MM.1S (cell line): ENCODE measurements around the gene TCF23.
"Not testable (repeated sequence)": the region's sequence is repeated elsewhere in the genome, so short reads cannot be mapped to it uniquely, and the experiment has no call there.

Experiments used
- DNase-seq: peaks from one replicate; pipeline ENCODE4 v3.0.0-alpha.2; 2015
- H2AFZ ChIP-seq: fragments of 300-600 bp; sonication (generic); 2 replicates; pipeline ENCODE4 v1.6.0; 2016; ENCODE audit warnings: antibody characterized with exemption, low read length
- H3F3A ChIP-seq: fragments of 300-600 bp; sonication (generic); 2 replicates; pipeline ENCODE4 v1.6.1; 2016; ENCODE audit warnings: mild to moderate bottlenecking, antibody characterized with exemption, low read length, moderate library complexity, mixed read lengths; ENCODE audit not compliant: insufficient read depth
- H3K27ac ChIP-seq: fragments of 300-600 bp; sonication (generic); 2 replicates; pipeline ENCODE4 v1.5.1; 2016; ENCODE audit warnings: mild to moderate bottlenecking, low read length
- H3K27me3 ChIP-seq: fragments of 300-600 bp; sonication (generic); replicated peaks from 2 replicates; pipeline ENCODE4 v1.6.0; 2016; ENCODE audit warnings: low read length; ENCODE audit not compliant: insufficient read depth
- H3K36me3 ChIP-seq: fragments of 300-600 bp; sonication (generic); replicated peaks from 2 replicates; pipeline ENCODE4 v1.6.1; 2016; ENCODE audit warnings: mild to moderate bottlenecking, low read length, mixed read lengths; ENCODE audit not compliant: insufficient read depth
- H3K4me1 ChIP-seq: fragments of 300-600 bp; sonication (generic); 2 replicates; pipeline ENCODE4 v1.6.1; 2016; ENCODE audit warnings: low read length, mixed read lengths
- H3K4me2 ChIP-seq: fragments of 300-600 bp; sonication (generic); 2 replicates; pipeline ENCODE4 v1.6.0; 2016; ENCODE audit warnings: low read depth, low read length
- H3K4me3 ChIP-seq: fragments of 300-600 bp; sonication (generic); 2 replicates; pipeline ENCODE4 v1.5.1; 2016; ENCODE audit warnings: low read length, mixed read lengths
- H3K79me2 ChIP-seq: fragments of 300-600 bp; sonication (generic); 2 replicates; pipeline ENCODE4 v1.6.1; 2016; ENCODE audit warnings: mixed run types, low read length, mixed read lengths
- H3K9ac ChIP-seq: fragments of 300-600 bp; sonication (generic); 2 replicates; pipeline ENCODE4 v1.6.1; 2016; ENCODE audit warnings: low read length, mixed read lengths
- H3K9me2 ChIP-seq: fragments of 300-600 bp; sonication (generic); replicated peaks from 2 replicates; pipeline ENCODE4 v1.6.1; 2016; ENCODE audit warnings: mild to moderate bottlenecking, low read length, mixed read lengths; ENCODE audit not compliant: insufficient read depth
- H3K9me3 ChIP-seq: fragments of 300-600 bp; sonication (generic); replicated peaks from 2 replicates; pipeline ENCODE4 v1.6.1; 2016; ENCODE audit warnings: mild to moderate bottlenecking, low read length, mixed read lengths; ENCODE audit not compliant: insufficient read depth
- H4K20me1 ChIP-seq: fragments of 300-600 bp; sonication (generic); 2 replicates; pipeline ENCODE4 v1.6.1; 2016; ENCODE audit warnings: mild to moderate bottlenecking, low read length, moderate library complexity, mixed read lengths; ENCODE audit not compliant: insufficient read depth
- EZH2 ChIP-seq: fragments of 300-600 bp; sonication (generic); optimal IDR thresholded peaks from 2 replicates; pipeline ENCODE3; 2017; ENCODE audit warnings: low read depth, mild to moderate bottlenecking, antibody characterized with exemption, low read length, mixed read lengths
- EZH2phosphoT487 ChIP-seq: fragments of 300-600 bp; sonication (generic); IDR thresholded peaks from 2 replicates; pipeline ENCODE4 v1.6.1; 2018; ENCODE audit warnings: antibody characterized with exemption, low read length
- TF ChIP-seq, protein P1 (sequence below): fragments of 300-600 bp; sonication (generic); IDR thresholded peaks from 2 replicates; pipeline ENCODE4 v1.5.1; 2016; ENCODE audit warnings: antibody characterized with exemption, low read length, mixed read lengths

TCF23 gene

DNA sequence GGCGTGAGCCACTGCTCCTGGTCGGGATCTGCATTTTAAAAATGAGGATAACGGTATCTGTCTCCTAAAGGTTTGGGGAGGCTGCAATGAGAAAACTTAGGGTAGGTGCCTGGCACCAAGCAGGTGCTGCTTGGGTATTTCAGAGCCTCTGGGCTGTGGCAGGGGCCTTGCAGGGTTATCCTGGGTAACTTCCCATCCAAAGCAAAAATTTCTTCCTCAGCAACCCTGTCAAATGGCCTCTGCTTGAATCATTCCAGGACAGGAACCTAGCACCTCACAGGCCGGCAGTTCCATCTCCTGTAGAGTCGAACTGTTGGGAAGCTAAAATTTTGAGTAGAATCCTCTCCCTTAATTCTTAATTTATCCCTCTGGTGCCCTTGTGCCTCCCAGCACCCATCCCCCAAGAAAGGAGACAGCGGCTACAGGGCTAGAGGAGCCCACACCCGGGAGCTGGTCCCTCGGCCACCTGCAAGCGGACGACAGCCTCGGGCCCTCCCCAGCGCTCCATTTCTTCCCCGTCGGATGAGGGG is 30.7 kb upstream of the TCF23 start:
- no peak overlapping the region for H3K4me2 ChIP-seq
- H3K9me3 ChIP-seq, result no peaks in the 10 kb centered on the region
- H3K4me1 ChIP-seq, result no peaks in the 10 kb centered on the region
- H3F3A ChIP-seq, result no peaks in the 10 kb centered on the region
- H4K20me1 ChIP-seq, result no peaks in the 10 kb centered on the region
- H3K27ac ChIP-seq, result no peak overlapping the region
- H3K27me3 ChIP-seq, result peaks cover 4% of the 10 kb centered on the region; the same call in 1 of the 2 replicates
- no peaks in the 10 kb centered on the region for H3K79me2 ChIP-seq
- DNase-seq, result no peak
- no peak overlapping the region for H3K9ac ChIP-seq
- no peak overlapping the region for H2AFZ ChIP-seq
- no peaks in the 10 kb centered on the region for H3K9me2 ChIP-seq
- no peak overlapping the region for H3K4me3 ChIP-seq
- H3K36me3 ChIP-seq, result no peaks in the 10 kb centered on the region
- TF ChIP-seq EZH2, result no peak

DNA sequence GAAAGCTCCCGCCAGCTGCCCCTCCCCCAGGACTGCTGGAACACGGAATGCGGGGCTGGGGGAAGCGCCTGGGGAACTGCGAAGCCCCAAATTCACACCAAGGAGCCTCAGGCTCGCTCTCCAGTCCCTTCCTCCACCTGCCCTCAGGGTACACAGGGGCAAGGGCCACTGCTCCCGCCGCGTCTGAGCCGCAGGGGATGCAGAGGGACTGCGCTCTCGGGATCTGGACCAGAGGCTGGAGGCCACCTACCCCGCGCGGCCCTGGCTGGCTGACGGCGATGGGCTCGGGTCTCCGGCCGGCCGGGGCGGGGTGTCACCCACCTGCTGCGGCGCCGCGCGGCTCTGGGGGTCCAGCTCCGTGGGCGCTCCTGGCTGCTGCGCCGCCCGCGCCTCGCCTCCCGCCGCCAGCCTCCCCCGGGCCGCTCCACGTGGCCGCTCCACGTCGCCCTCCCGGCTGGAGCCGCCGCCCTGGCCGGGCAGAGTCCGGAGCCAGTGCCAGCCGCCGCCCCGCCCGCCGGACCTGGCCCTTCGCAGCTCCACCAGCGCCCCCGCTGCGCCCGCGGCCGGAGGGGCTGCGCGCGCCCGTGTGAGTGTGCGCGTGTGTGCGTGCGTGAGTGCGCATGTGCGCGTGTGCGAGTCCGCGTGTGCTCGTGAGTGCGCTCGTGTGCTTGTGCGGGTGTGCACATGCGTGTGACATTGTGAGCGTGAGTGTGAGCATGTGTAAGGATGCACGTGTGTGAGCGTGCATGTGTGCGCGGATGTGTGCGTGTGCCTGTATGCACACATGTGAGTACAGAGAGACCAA is 30.1 kb upstream of the TCF23 start, which contains the start of gene CGREF1:
Gene CGREF1 (minus strand): TSS at position 604 of the 805 bp plus-strand sequence. CDS start 14,762 bp downstream, outside the sequence.
- no peaks in the 10 kb centered on the region for H3F3A ChIP-seq
- H2AFZ ChIP-seq, result no peak within 1 kb of the TSS
- H3K27ac ChIP-seq, result no peak within 1 kb of the TSS
- H3K4me1 ChIP-seq, result no peaks in the 10 kb centered on the region
- peaks cover 4% of the 10 kb centered on the region; the same call in 1 of the 2 replicates for H3K27me3 ChIP-seq
- H3K9ac ChIP-seq, result no peak within 1 kb of the TSS
- H3K4me2 ChIP-seq, result no peak within 1 kb of the TSS
- H3K4me3 ChIP-seq, result no peak within 1 kb of the TSS
- H3K9me3 ChIP-seq, result no peaks in the 10 kb centered on the region
- H4K20me1 ChIP-seq, result no peaks in the 10 kb centered on the region
- TF ChIP-seq, protein P1, sequence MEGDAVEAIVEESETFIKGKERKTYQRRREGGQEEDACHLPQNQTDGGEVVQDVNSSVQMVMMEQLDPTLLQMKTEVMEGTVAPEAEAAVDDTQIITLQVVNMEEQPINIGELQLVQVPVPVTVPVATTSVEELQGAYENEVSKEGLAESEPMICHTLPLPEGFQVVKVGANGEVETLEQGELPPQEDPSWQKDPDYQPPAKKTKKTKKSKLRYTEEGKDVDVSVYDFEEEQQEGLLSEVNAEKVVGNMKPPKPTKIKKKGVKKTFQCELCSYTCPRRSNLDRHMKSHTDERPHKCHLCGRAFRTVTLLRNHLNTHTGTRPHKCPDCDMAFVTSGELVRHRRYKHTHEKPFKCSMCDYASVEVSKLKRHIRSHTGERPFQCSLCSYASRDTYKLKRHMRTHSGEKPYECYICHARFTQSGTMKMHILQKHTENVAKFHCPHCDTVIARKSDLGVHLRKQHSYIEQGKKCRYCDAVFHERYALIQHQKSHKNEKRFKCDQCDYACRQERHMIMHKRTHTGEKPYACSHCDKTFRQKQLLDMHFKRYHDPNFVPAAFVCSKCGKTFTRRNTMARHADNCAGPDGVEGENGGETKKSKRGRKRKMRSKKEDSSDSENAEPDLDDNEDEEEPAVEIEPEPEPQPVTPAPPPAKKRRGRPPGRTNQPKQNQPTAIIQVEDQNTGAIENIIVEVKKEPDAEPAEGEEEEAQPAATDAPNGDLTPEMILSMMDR, result no peak
- no peaks in the 10 kb centered on the region for H3K9me2 ChIP-seq
- H3K36me3 ChIP-seq, result no peaks in the 10 kb centered on the region
- H3K79me2 ChIP-seq, result no peaks in the 10 kb centered on the region
- no peak for DNase-seq

DNA sequence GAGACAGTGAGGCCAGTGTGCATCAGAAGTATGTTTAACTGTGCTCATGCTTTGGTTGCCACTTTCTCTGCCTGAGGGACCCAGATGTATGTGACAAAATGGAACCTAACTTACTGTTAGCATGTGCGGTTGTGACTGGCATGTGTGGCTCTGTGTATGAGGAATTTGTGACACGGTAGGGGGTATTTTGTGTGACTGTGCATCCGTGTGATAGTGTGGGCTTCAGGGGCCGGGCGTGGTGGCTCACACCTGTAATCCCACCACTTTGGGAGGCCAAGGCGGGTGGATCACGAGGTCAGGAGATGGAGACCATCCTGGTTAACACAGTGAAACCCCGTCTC is 29.5 kb upstream of the TCF23 start:
- H2AFZ ChIP-seq, H3K4me3 ChIP-seq, H3K79me2 ChIP-seq, H3K36me3 ChIP-seq, H3F3A ChIP-seq, H3K9me2 ChIP-seq, DNase-seq, H3K27me3 ChIP-seq, H3K9ac ChIP-seq, H3K9me3 ChIP-seq, H3K4me1 ChIP-seq, H4K20me1 ChIP-seq, H3K4me2 ChIP-seq, H3K27ac ChIP-seq: not testable (repeated sequence)

DNA sequence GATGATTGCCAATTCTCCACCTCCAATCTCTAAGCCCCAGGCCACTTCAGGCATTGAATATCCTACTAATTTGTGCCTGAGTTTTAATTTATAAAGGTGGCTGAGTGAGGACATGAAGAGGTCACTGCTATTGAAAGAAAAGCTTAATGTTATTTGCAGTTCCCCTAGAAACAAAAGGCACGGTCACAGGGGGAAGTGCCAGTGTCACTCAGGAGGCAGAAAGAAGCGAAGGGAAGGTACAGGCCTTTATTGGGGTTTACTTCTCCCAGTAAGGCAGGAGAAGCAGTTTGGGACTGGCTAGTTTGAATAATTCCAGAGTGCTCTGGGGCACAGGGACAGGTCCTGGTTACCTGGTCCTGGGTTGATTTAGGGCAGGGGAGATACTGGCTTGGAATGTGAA is 26.9 kb upstream of the TCF23 start:
- Histone ChIP-seq H3K79me2 (no peaks in the 10 kb centered on the region), H3F3A (no peaks in the 10 kb centered on the region), H3K27me3 (peaks cover 4% of the 10 kb centered on the region; the same call in 1 of the 2 replicates), H3K4me1 (no peaks in the 10 kb centered on the region), H3K27ac (no peak overlapping the region), H3K36me3 (no peaks in the 10 kb centered on the region), H3K4me3 (no peak overlapping the region), H3K4me2 (no peak overlapping the region), H3K9ac (no peak overlapping the region), H4K20me1 (no peaks in the 10 kb centered on the region), H3K9me2 (no peaks in the 10 kb centered on the region), H2AFZ (no peak overlapping the region), H3K9me3 (no peaks in the 10 kb centered on the region)
- no peak for DNase-seq
- TF ChIP-seq, protein P1, result no peak
- no peak for TF ChIP-seq EZH2phosphoT487
- no peak for TF ChIP-seq EZH2
